Activated CD8-positive, alpha-beta T cell treated with anti-CD3 and anti-CD28 coated beads, Interleukin-2, amount 10 ng/mL, durations not matched to agents 7 days and 5 days (primary cell): Measurements from ENCODE around the gene PRAMEF12. TPM values are rescaled to one million over a fixed set of nuclear protein-coding genes. Genes with fewer than 3 reads are reported as not detected.
"Not testable (repeated sequence)": the region's sequence is repeated elsewhere in the genome, so short reads cannot be mapped to it uniquely, and the experiment has no call there.

Source experiments
- ATAC-seq: fragments of 150-1000 bp; cut with Tn5 transposase; one replicate; pipeline ENCODE4 v1.10.0; 2021; ENCODE audit warnings: moderate library complexity
- CTCF ChIA-PET: fragments of 350-600 bp; sonication (Branson Sonifier 250); formaldehyde crosslinking; loops from one replicate; lab custom pipeline; 2021; ENCODE audit warnings: antibody characterized with exemption; lab: Charles Lee
- POLR2A ChIA-PET: fragments of 350-600 bp; sonication (Branson Sonifier 250); formaldehyde crosslinking; loops from one replicate; lab custom pipeline; 2021; ENCODE audit warnings: antibody characterized with exemption; lab: Charles Lee
- DNase-seq: peaks from one replicate; pipeline ENCODE4 v3.0.0-alpha.2; 2020
- H3K27ac Mint-ChIP-seq: one replicate; pipeline ENCODE4 v1.8.0; 2021; ENCODE audit warnings: mild to moderate bottlenecking, mixed read lengths
- H3K27me3 Mint-ChIP-seq: one replicate; pipeline ENCODE4 v1.8.0; 2021; ENCODE audit warnings: low read depth, mixed read lengths
- H3K36me3 Mint-ChIP-seq: one replicate; pipeline ENCODE4 v1.8.0; 2021; ENCODE audit warnings: low read depth, mixed read lengths
- H3K4me1 Mint-ChIP-seq: one replicate; pipeline ENCODE4 v1.8.0; 2021; ENCODE audit warnings: low read depth, mixed read lengths
- H3K4me3 Mint-ChIP-seq: one replicate; pipeline ENCODE4 v1.8.0; 2021; ENCODE audit warnings: mild to moderate bottlenecking, mixed read lengths
- H3K9me3 Mint-ChIP-seq: one replicate; pipeline ENCODE4 v1.8.0; 2022; ENCODE audit warnings: mixed read lengths; ENCODE audit not compliant: insufficient read depth
- total RNA-seq, 2 experiments: library from RNA; stranded (reverse); gene quantifications; one replicate each; pipeline ENCODE4 v1.2.3, GENCODE V29; 2021

The PRAMEF12 gene
- total RNA-seq, 2 experiments from 2014 or later, result not detected

- Mint-ChIP-seq H3K9me3 (no peaks in the 10 kb centered on the region), H3K4me1 (no peaks in the 10 kb centered on the region), H3K27ac (no peak overlapping the region), H3K36me3 (no peaks in the 10 kb centered on the region), H3K27me3 (peaks cover 11% of the 10 kb centered on the region), H3K4me3 (no peak overlapping the region)
- CTCF ChIA-PET, result no interaction called here
- POLR2A ChIA-PET, result no interaction called here
- no peak for ATAC-seq
- DNase-seq, result no peak
Measured at GRCh38 chr1:12809933-12810332, 36.4 kb downstream of the PRAMEF12 start.

GRCh38 chr1:12810691-12811408 lies 37.3 kb downstream of the PRAMEF12 start:
- H3K9me3 Mint-ChIP-seq, result no peaks in the 10 kb centered on the region
- POLR2A ChIA-PET, result no interaction called here
- CTCF ChIA-PET, result no interaction called here

GRCh38 chr1:12811409-12811784 lies 37.9 kb downstream of the PRAMEF12 start:
- DNase-seq (no peak), ATAC-seq (no peak)
- Mint-ChIP-seq H3K9me3 (no peaks in the 10 kb centered on the region), H3K4me1 (no peaks in the 10 kb centered on the region), H3K4me3 (no peak overlapping the region), H3K36me3 (no peaks in the 10 kb centered on the region), H3K27ac (no peak overlapping the region), H3K27me3 (peaks cover 8% of the 10 kb centered on the region)
- ChIA-PET CTCF (no interaction called here), POLR2A (no interaction called here)

More at GRCh38 chr1:12810691-12811408, 37.3 kb downstream of the PRAMEF12 start:
- Mint-ChIP-seq H3K27me3 (peaks cover 8% of the 10 kb centered on the region), H3K36me3 (no peaks in the 10 kb centered on the region), H3K27ac (no peak overlapping the region), H3K4me3 (no peak overlapping the region), H3K4me1 (no peaks in the 10 kb centered on the region)
- no peak for ATAC-seq
- DNase-seq, result no peak

- H3K27ac Mint-ChIP-seq, H3K4me3 Mint-ChIP-seq, H3K4me1 Mint-ChIP-seq, H3K36me3 Mint-ChIP-seq, H3K9me3 Mint-ChIP-seq, CTCF ChIA-PET, H3K27me3 Mint-ChIP-seq, POLR2A ChIA-PET, DNase-seq, ATAC-seq: not testable (repeated sequence)
Measured at GRCh38 chr1:12819061-12819460, 45.5 kb downstream of the PRAMEF12 start.

Other genes starting within 250 kb of the PRAMEF12 start
- 10 to 100 TPM; 86.8 to 89.5 TPM for gene DHRS3, start 155.5 kb upstream of the PRAMEF12 start, total RNA-seq
- not detected for gene AADACL4, start 129.7 kb upstream of the PRAMEF12 start, total RNA-seq
- not detected for gene AADACL3, start 57.6 kb upstream of the PRAMEF12 start, total RNA-seq
- gene CFAP107, start 27.5 kb upstream of the PRAMEF12 start, total RNA-seq, result not detected
- gene PRAMEF1, start 17.7 kb downstream of the PRAMEF12 start, total RNA-seq, result not detected
- gene PRAMEF11, start 57.7 kb downstream of the PRAMEF12 start, total RNA-seq, result not detected
- not detected for gene HNRNPCL1, start 75.0 kb downstream of the PRAMEF12 start, total RNA-seq
- not detected for gene PRAMEF2, start 83.3 kb downstream of the PRAMEF12 start, total RNA-seq
- gene PRAMEF4, start 112.5 kb downstream of the PRAMEF12 start, total RNA-seq, result not detected
- not detected for gene PRAMEF10, start 124.5 kb downstream of the PRAMEF12 start, total RNA-seq
- not detected for gene PRAMEF7, start 142.9 kb downstream of the PRAMEF12 start, total RNA-seq
- gene PRAMEF6, start 173.8 kb downstream of the PRAMEF12 start, total RNA-seq, result not detected